Psoas muscle (tissue), 8 donors: Measurements from ENCODE around the gene CLIC4. TPM values are rescaled to one million over a fixed set of nuclear protein-coding genes. Genes with fewer than 3 reads are reported as not detected.

Experiments
- ATAC-seq, 4 donors: fragments of 200-7000 bp; cut with Tn5 transposase; one replicate each; pipeline ENCODE4 v1.9.1; 2020; ENCODE audit warnings: moderate library complexity in 3 of 4, mild to moderate bottlenecking in 2 of 4
- DNase-seq, 2 donors: peaks; one replicate each; pipeline ENCODE4 v3.0.0-alpha.2; 2020
- H3K27ac ChIP-seq: fragments of 200-600 bp; one replicate; pipeline ENCODE4 v1.8.0; 2022
- H3K27me3 ChIP-seq, 3 donors: fragments of 200-600 bp in 1 of 3; one replicate each; pipeline versions ENCODE4 v1.6.1 to v1.8.0; 2013 to 2022; ENCODE audit warnings: low read length in 2 of 3, mild to moderate bottlenecking in 2 of 3, moderate library complexity in 1 of 3; ENCODE audit not compliant: insufficient read depth in 3 of 3
- H3K36me3 ChIP-seq, 2 donors: fragments of 200-600 bp in 1 of 2; one replicate each; pipeline versions ENCODE4 v1.6.1 to v1.8.0; 2013 to 2022; ENCODE audit warnings: low read depth in 1 of 2, mild to moderate bottlenecking in 1 of 2, moderate library complexity in 1 of 2; ENCODE audit not compliant: insufficient read depth in 1 of 2
- H3K4me1 ChIP-seq: fragments of 200-600 bp; one replicate; pipeline ENCODE4 v1.8.0; 2022
- H3K4me3 ChIP-seq: fragments of 200-600 bp; one replicate; pipeline ENCODE4 v1.8.0; 2022; ENCODE audit warnings: mild to moderate bottlenecking
- H3K9me3 ChIP-seq: fragments of 200-600 bp; one replicate; pipeline ENCODE4 v1.8.0; 2022
- WGBS, 3 donors: extraction: QIAGEN DNeasy Blood & Tissue Kit; methylation state at CpG; one replicate each; pipeline versions ENCODE4 v1.1.6 to v1.1.7; 2013; 5-methylcytosine and 5-hydroxymethylcytosine counted together
- intact Hi-C, 2 donors: fragments of 100-400 bp; cut with DNase I; formaldehyde crosslinking; loops; one replicate each; pipeline versions ENCODE4 v1.11.0 to v1.14.2; 2022
- polyA plus RNA-seq, 3 donors: library from polyadenylated mRNA; stranded (reverse); fragments of 200-250 nt; gene quantifications; one replicate each; pipeline ENCODE4 v1.2.3, GENCODE V29; 2013
- total RNA-seq, 4 donors: library from RNA; stranded (reverse); fragmentation: NEBNext Ultra II Directional in 2 of 4; extraction: Animal tissue kit (Norgen Biotek cat#: 25700) in 2 of 4; gene quantifications; one replicate each; pipeline versions ENCODE4 v1.2.1 to v1.2.4, GENCODE V29; 2021 to 2023
- TF ChIP-seq, protein P1 (sequence below): fragments of 200-600 bp; IDR thresholded peaks from one replicate; pipeline ENCODE4 v1.8.0; 2022; ENCODE audit warnings: antibody characterized with exemption
- donor health status: healthy with polysubstance abuse.
- donor health status: DM: no; HTN: no; CAD: no; lungs with moderate emphysema.
- donor health status: Bipolar disorder and iron deficiency.
- donor health status: healthy.
- donor health status: DM: yes; HTN: yes; CAD: no.
- donor health status: DM: no; HTN: no; CAD: no.
- donor health status: DM: no; HTN: no; CAD: no.
- donor health status: DM: yes; HTN: yes; CAD: no.

Gene CLIC4
- total and polyA plus RNA-seq, 7 donors: 22.1 to 67.3 (median 44.8) TPM

DNA sequence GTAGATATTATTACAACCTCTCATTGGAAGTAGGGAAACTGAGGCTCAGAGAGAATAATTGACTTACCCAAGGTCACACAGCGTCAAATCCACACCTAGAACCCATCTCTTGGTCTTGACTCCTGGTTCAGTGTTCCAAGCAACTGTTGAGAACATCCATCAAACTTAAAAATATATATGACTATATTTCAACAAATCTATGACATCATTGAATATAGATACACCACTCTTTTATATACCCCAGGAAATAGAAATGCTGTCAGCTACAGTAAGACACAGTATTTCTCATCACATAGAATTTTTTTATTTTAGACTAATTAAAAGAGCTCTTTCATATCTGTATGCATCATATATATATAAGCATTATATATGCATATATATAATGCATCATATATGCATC lies 127.9 kb downstream of the CLIC4 start:
- Histone ChIP-seq H3K4me3 (no peak overlapping the region), H3K36me3 (no peaks in the 10 kb centered on the region), H3K27ac (no peak overlapping the region), H3K9me3 (no peaks in the 10 kb centered on the region), H3K27me3 (peaks cover 0 to 26% (median 2%) of the 10 kb centered on the region in 3 donors), H3K4me1 (no peaks in the 10 kb centered on the region)
- 71 to 85% (median 78%) methylated on average over 1 of the region's 1 CpG for WGBS, 3 donors
- no peak for DNase-seq
- intact Hi-C loops: no loop called here
- ATAC-seq: no peak
- TF ChIP-seq, protein P1, sequence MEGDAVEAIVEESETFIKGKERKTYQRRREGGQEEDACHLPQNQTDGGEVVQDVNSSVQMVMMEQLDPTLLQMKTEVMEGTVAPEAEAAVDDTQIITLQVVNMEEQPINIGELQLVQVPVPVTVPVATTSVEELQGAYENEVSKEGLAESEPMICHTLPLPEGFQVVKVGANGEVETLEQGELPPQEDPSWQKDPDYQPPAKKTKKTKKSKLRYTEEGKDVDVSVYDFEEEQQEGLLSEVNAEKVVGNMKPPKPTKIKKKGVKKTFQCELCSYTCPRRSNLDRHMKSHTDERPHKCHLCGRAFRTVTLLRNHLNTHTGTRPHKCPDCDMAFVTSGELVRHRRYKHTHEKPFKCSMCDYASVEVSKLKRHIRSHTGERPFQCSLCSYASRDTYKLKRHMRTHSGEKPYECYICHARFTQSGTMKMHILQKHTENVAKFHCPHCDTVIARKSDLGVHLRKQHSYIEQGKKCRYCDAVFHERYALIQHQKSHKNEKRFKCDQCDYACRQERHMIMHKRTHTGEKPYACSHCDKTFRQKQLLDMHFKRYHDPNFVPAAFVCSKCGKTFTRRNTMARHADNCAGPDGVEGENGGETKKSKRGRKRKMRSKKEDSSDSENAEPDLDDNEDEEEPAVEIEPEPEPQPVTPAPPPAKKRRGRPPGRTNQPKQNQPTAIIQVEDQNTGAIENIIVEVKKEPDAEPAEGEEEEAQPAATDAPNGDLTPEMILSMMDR: no peak

DNA sequence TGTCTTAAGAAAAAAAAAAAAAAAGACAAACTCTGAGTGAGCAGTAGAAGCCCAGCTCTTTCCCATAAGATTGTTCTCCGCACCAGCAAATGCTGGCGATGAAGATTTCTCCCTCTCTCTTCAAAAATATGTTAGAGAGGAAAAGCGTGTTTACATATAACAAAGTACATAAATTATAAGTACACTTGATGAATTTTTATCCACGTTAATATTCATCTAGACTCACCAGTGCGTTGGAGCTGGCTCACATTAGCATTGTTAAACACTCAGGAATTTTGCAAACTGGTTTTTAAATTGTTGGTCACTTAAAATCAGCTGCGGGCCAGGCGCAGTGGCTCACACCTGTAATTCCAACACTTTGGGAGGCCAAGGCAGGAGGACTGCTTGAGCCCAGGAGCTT lies 128.8 kb downstream of the CLIC4 start:
- Histone ChIP-seq H3K4me1 (no peaks in the 10 kb centered on the region), H3K4me3 (no peak overlapping the region), H3K36me3 (no peaks in the 10 kb centered on the region), H3K27ac (no peak overlapping the region), H3K9me3 (no peaks in the 10 kb centered on the region), H3K27me3 (peaks cover 0 to 25% (median 2%) of the 10 kb centered on the region in 3 donors)
- intact Hi-C loops: no loop called here
- WGBS, 3 donors: 82 to 90% (median 88%) methylated on average over 7 of the region's 7 CpGs
- TF ChIP-seq, protein P1: no peak
- DNase-seq: no peak
- no peak for ATAC-seq

DNA sequence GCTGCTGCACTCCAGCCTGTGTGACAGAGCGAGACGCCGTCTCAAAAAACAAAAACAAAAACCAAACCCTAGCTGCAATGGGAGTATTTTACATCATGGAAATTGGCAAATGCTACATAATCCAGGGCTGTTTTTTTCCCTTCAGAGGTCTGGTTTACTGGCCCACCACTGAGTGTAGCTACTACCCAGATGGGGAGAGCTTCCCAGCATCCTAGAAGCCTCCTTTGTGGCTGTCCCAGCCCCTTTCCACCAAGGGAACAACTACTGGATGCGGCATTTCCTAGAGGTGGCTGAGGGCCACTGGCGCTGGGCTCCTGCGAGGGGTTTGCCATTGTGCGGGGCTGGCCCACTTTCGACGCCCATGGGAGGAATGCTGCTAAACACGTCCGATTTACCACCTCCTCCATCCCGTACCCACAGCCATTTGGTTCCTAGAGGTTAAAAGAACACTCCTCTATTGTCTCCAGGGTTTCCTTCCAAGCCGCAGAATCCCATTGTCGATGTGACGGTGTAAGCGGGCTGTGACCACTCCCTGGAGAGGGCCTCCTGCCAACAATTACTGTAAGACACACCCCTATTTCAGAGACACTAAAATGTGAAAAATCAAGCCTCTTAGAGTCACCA lies 129.5 kb downstream of the CLIC4 start:
- Histone ChIP-seq H3K4me3 (no peak overlapping the region), H3K9me3 (no peaks in the 10 kb centered on the region), H3K4me1 (no peaks in the 10 kb centered on the region), H3K27ac (no peak overlapping the region), H3K36me3 (no peaks in the 10 kb centered on the region), H3K27me3 (peaks cover 0 to 25% (median 2%) of the 10 kb centered on the region in 3 donors)
- intact Hi-C loops: no loop called here
- 41 to 47% (median 45%) methylated on average over 16 of the region's 16 CpGs for WGBS, 3 donors
- ATAC-seq (no peak), DNase-seq (no peak)
- TF ChIP-seq, protein P1: no peak

DNA sequence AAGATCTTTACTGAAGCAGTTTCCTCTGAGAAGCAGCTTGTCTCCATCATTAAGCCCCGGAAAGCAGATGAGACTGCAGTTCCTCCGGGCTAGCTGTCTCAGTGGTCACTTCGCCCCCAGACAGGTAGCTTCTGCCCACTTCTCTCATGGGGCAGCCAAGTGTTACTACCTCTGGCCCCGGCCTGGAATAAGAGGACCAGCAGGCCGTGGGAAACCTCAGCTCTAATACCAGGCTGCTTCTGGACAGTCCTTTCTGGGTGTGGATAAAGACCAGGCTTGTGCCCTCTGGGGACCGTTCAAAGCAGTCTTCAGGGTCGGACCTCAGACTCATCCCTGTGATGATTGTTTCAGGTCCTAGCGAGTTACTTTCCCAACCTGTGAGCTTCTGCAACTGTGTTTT lies 130.0 kb downstream of the CLIC4 start:
- intact Hi-C loops: no loop called here
- no peaks in the 10 kb centered on the region for H3K4me1 ChIP-seq
- H3K27ac ChIP-seq: no peak overlapping the region
- peaks cover 0 to 21% (median 2%) of the 10 kb centered on the region in 3 donors for H3K27me3 ChIP-seq
- no peaks in the 10 kb centered on the region for H3K9me3 ChIP-seq
- TF ChIP-seq, protein P1: no peak
- DNase-seq (no peak), ATAC-seq (no peak)
- H3K4me3 ChIP-seq: no peak overlapping the region
- WGBS, 3 donors: 58 to 70% (median 60%) methylated on average over 8 of the region's 8 CpGs
- H3K36me3 ChIP-seq: no peaks in the 10 kb centered on the region

DNA sequence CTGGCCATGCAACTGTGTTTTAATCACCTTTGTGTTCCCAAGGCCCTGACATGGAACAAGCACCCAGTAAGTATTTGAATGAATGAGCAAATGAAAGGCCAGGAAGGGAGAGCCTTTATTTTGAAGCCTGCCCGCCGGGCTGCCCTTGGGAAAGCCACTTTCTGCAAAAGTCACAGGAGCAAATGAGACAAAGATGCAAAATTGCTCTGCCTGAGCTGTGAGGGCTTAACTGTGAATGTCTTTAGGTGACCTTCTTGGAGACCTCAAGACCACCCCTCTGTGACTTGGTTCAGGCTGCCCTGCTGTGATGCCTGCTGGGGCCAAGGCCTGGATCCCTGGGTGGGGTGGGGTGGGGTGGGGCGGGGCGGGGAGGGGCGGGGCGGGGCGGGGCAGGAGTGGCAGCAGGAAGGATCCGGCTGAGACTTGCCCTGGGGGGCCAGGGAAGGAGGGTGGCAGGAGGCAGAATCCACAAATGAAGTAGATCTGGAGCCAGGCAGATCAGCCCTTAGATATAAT lies 130.8 kb downstream of the CLIC4 start:
- Histone ChIP-seq H3K27ac (no peak overlapping the region), H3K9me3 (no peaks in the 10 kb centered on the region), H3K36me3 (no peaks in the 10 kb centered on the region), H3K4me1 (no peaks in the 10 kb centered on the region), H3K4me3 (no peak overlapping the region), H3K27me3 (peaks cover 0 to 20% (median 0%) of the 10 kb centered on the region in 3 donors)
- TF ChIP-seq, protein P1: no peak
- WGBS, 3 donors: 38 to 63% (median 41%) methylated on average over 4 to 8 of the region's 8 CpGs
- ATAC-seq (no peak), DNase-seq (no peak)
- intact Hi-C loops: no loop called here
